ENCODE results near the gene PARD6B. TPM values are rescaled to one million over a fixed set of nuclear protein-coding genes. Genes with fewer than 3 reads are reported as not detected.
"Not testable (repeated sequence)": the region's sequence is repeated elsewhere in the genome, so short reads cannot be mapped to it uniquely, and the experiment has no call there.

Gene PARD6B
- total RNA-seq, 2 experiments from 2014 or later = 4.3 to 6.0 TPM

GRCh38 chr20:50789968-50790650 is 58.7 kb downstream of the PARD6B start:
- Mint-ChIP-seq H3K9me3 (ENCODE audit: insufficient read depth) (no peaks in the 10 kb centered on the region), H3K27ac (peak overlapping the region; percentile 77), H3K4me1 (ENCODE audit: low read depth) (peaks cover 23% of the 10 kb centered on the region), H3K4me3 (no peak overlapping the region), H3K36me3 (ENCODE audit: low read depth) (no peaks in the 10 kb centered on the region), H3K27me3 (ENCODE audit: low read depth) (no peaks in the 10 kb centered on the region)
- ATAC-seq = no peak
- POLR2A ChIA-PET = interaction anchor here (0.6 to 2.3 kb wide), 7 partner anchors 15 to 168 kb away, joined by 3 to 22 read pairs (median 3); partner anchors contain the start of genes ADNP, DPM1 and MOCS3
- CTCF ChIA-PET = interaction anchor here (0.6 to 15.0 kb wide), 33 partner anchors 8 to 637 kb away, joined by 3 to 407 read pairs (median 4); partner anchors contain the start of genes ADNP, DPM1, MOCS3 and PEDS1
- no peak for DNase-seq

GRCh38 chr20:50790651-50791277 is 59.4 kb downstream of the PARD6B start:
- Mint-ChIP-seq H3K36me3 (ENCODE audit: low read depth) (no peaks in the 10 kb centered on the region), H3K27me3 (ENCODE audit: low read depth) (no peaks in the 10 kb centered on the region), H3K4me3 (no peak overlapping the region), H3K9me3 (ENCODE audit: insufficient read depth) (no peaks in the 10 kb centered on the region), H3K4me1 (ENCODE audit: low read depth) (peaks cover 26% of the 10 kb centered on the region), H3K27ac (peak overlapping the region; percentile 77)
- peak; percentile 70 for ATAC-seq
- POLR2A ChIA-PET = interaction anchor here (0.6 to 2.3 kb wide), 8 partner anchors 15 to 168 kb away, joined by 3 to 22 read pairs (median 3); partner anchors contain the start of genes ADNP, DPM1 and MOCS3
- CTCF ChIA-PET = interaction anchor here (0.6 to 15.0 kb wide), 36 partner anchors 9 to 638 kb away, joined by 3 to 407 read pairs (median 4); partner anchors contain the start of genes ADNP, DPM1, MOCS3 and PEDS1
- DNase-seq = peak; percentile 88

GRCh38 chr20:50792708-50793574 is 61.6 kb downstream of the PARD6B start:
- Mint-ChIP-seq H3K4me1 (ENCODE audit: low read depth) (peaks cover 32% of the 10 kb centered on the region), H3K4me3 (no peak overlapping the region), H3K27ac (no peak overlapping the region), H3K36me3 (ENCODE audit: low read depth) (peaks cover 3% of the 10 kb centered on the region), H3K9me3 (ENCODE audit: insufficient read depth) (no peaks in the 10 kb centered on the region), H3K27me3 (ENCODE audit: low read depth) (no peaks in the 10 kb centered on the region)
- CTCF ChIA-PET = interaction anchor here (0.7 to 15.0 kb wide), 23 partner anchors 10 to 195 kb away, joined by 3 to 407 read pairs (median 20); partner anchors contain the start of genes ADNP, DPM1, MOCS3 and PARD6B
- POLR2A ChIA-PET = interaction anchor here (3.6 to 3.7 kb wide), 2 partner anchors 137 to 165 kb away, joined by 41 to 54 read pairs; partner anchors contain the start of genes ADNP, DPM1 and MOCS3
- DNase-seq (no peak), ATAC-seq (no peak)

- not testable (repeated sequence) for H3K27me3 Mint-ChIP-seq (ENCODE audit: low read depth); H3K27ac Mint-ChIP-seq; ATAC-seq; H3K9me3 Mint-ChIP-seq (ENCODE audit: insufficient read depth); H3K36me3 Mint-ChIP-seq (ENCODE audit: low read depth)
- H3K4me3 Mint-ChIP-seq = peak overlapping the region; percentile 59
- ChIA-PET CTCF (interaction anchor here (1.0 to 15.0 kb wide), 27 partner anchors 9 to 197 kb away, joined by 3 to 407 read pairs (median 18); partner anchors contain the start of genes ADNP, DPM1, MOCS3 and PARD6B), POLR2A (interaction anchor here (1.7 to 3.7 kb wide), 3 partner anchors 23 to 164 kb away, joined by 19 to 54 read pairs (median 41); partner anchors contain the start of genes ADNP, DPM1 and MOCS3)
- peak; percentile 68 for DNase-seq
- H3K4me1 Mint-ChIP-seq (ENCODE audit: low read depth) = peaks cover 32% of the 10 kb centered on the region
These were observed 62.2 kb downstream of the PARD6B start for GRCh38 chr20:50793575-50794016.

GRCh38 chr20:50794181-50794845 is 62.9 kb downstream of the PARD6B start:
- ChIA-PET CTCF (interaction anchor here (0.6 to 15.0 kb wide), 64 partner anchors 8 to 747 kb away, joined by 3 to 407 read pairs (median 5); partner anchors contain the start of genes ADNP, DPM1, MOCS3 and PARD6B), POLR2A (interaction anchor here (0.6 to 3.7 kb wide), 18 partner anchors 9 to 513 kb away, joined by 3 to 54 read pairs (median 3); partner anchors contain the start of genes ADNP, DPM1 and MOCS3)
- Mint-ChIP-seq H3K9me3 (ENCODE audit: insufficient read depth) (no peaks in the 10 kb centered on the region), H3K36me3 (ENCODE audit: low read depth) (peaks cover 3% of the 10 kb centered on the region), H3K4me3 (peak overlapping the region; percentile 69), H3K4me1 (ENCODE audit: low read depth) (peaks cover 32% of the 10 kb centered on the region), H3K27ac (no peak overlapping the region), H3K27me3 (ENCODE audit: low read depth) (no peaks in the 10 kb centered on the region)
- peak; percentile 14 for ATAC-seq
- no peak for DNase-seq

- ChIA-PET CTCF (interaction anchor here (0.6 to 15.0 kb wide), 63 partner anchors 8 to 746 kb away, joined by 3 to 407 read pairs (median 5); partner anchors contain the start of genes ADNP, DPM1, MOCS3 and PARD6B), POLR2A (interaction anchor here (0.6 to 3.7 kb wide), 18 partner anchors 8 to 512 kb away, joined by 3 to 54 read pairs (median 3); partner anchors contain the start of genes ADNP, DPM1 and MOCS3)
- Mint-ChIP-seq H3K4me3 (peak within 1 kb of the TSS; percentile 93), H3K27me3 (ENCODE audit: low read depth) (no peaks in the 10 kb centered on the region), H3K9me3 (ENCODE audit: insufficient read depth) (no peaks in the 10 kb centered on the region), H3K36me3 (ENCODE audit: low read depth) (peaks cover 6% of the 10 kb centered on the region), H3K27ac (peak within 1 kb of the TSS; percentile 91), H3K4me1 (ENCODE audit: low read depth) (peaks cover 32% of the 10 kb centered on the region)
- ATAC-seq (peak; percentile 88), DNase-seq (peak; percentile 85)
These were observed 63.7 kb downstream of the PARD6B start, which contains the start of gene BCAS4 for GRCh38 chr20:50794846-50795634. BCAS4 (plus strand) TSS chr20:50795061; CDS start chr20:50795084, 23 bp downstream.

GRCh38 chr20:50797142-50797541 is 65.8 kb downstream of the PARD6B start:
- Mint-ChIP-seq H3K36me3 (ENCODE audit: low read depth) (peaks cover 7% of the 10 kb centered on the region), H3K27ac (no peak overlapping the region), H3K27me3 (ENCODE audit: low read depth) (no peaks in the 10 kb centered on the region), H3K4me1 (ENCODE audit: low read depth) (peaks cover 25% of the 10 kb centered on the region), H3K9me3 (ENCODE audit: insufficient read depth) (no peaks in the 10 kb centered on the region), H3K4me3 (peak overlapping the region; percentile 4)
- ChIA-PET POLR2A (interaction anchor here (1.1 kb wide), 1 partner anchor 161 kb away, joined by 3 read pairs; the partner anchor contains the start of genes DPM1 and MOCS3), CTCF (interaction anchor here (4.8 to 15.0 kb wide), 2 partner anchors 21 to 132 kb away, joined by 63 to 407 read pairs; partner anchors contain the start of gene ADNP)
- no peak for DNase-seq
- ATAC-seq = no peak

GRCh38 chr20:50798650-50799049 is 67.3 kb downstream of the PARD6B start:
- H3K4me3 Mint-ChIP-seq = no peak overlapping the region
- H3K27ac Mint-ChIP-seq = no peak overlapping the region
- DNase-seq (no peak), ATAC-seq (no peak)
- ChIA-PET CTCF (interaction anchor here (15.0 kb wide), 1 partner anchor 130 kb away, joined by 407 read pairs; the partner anchor contains the start of gene ADNP), POLR2A (no interaction called here)
- H3K9me3 Mint-ChIP-seq (ENCODE audit: insufficient read depth) = no peaks in the 10 kb centered on the region
- H3K27me3 Mint-ChIP-seq (ENCODE audit: low read depth) = no peaks in the 10 kb centered on the region
- peaks cover 7% of the 10 kb centered on the region for H3K36me3 Mint-ChIP-seq (ENCODE audit: low read depth)
- peaks cover 23% of the 10 kb centered on the region for H3K4me1 Mint-ChIP-seq (ENCODE audit: low read depth)

GRCh38 chr20:50799176-50799889 is 68.0 kb downstream of the PARD6B start:
- H3K27ac Mint-ChIP-seq = no peak overlapping the region
- POLR2A ChIA-PET = no interaction called here

More at GRCh38 chr20:50799176-50799889, 68.0 kb downstream of the PARD6B start:
- Mint-ChIP-seq H3K4me3 (no peak overlapping the region), H3K9me3 (ENCODE audit: insufficient read depth) (no peaks in the 10 kb centered on the region), H3K36me3 (ENCODE audit: low read depth) (peaks cover 7% of the 10 kb centered on the region), H3K27me3 (ENCODE audit: low read depth) (no peaks in the 10 kb centered on the region), H3K4me1 (ENCODE audit: low read depth) (peaks cover 22% of the 10 kb centered on the region)
- ATAC-seq (no peak), DNase-seq (no peak)
- CTCF ChIA-PET = interaction anchor here (15.0 kb wide), 1 partner anchor 130 kb away, joined by 407 read pairs; the partner anchor contains the start of gene ADNP

Data from activated CD8-positive, alpha-beta T cell treated with anti-CD3 and anti-CD28 coated beads, Interleukin-2, amount 10 ng/mL, durations not matched to agents 7 days and 5 days (primary cell).